ENCODE data around the gene B3GNT8. TPM values are rescaled to one million over a fixed set of nuclear protein-coding genes. Genes with fewer than 3 reads are reported as not detected.

B3GNT8 gene
- total RNA-seq, 4 donors from 2014 or later: 11.6 to 84.4 (median 35.3) TPM

DNA sequence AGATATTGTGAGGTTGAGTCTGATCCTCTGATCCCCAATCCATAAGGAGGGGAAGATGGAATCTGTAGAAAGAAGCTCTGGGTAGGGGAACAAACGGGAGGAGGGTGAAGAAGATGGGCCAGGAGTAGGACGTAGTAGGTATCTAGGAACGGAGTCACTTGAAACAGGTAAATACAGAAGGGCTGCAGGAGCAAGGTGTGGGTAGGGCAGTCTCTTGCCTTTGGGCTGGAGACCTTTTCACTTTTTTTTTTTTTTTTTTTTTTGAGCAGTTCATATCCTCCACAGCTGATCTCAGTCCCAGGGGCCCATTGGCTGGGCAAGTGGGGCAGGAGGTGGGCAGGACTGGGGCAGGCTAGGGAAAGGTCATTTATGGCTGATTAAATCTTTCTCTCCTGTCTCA lies 28.1 kb downstream of the B3GNT8 start:
- Histone ChIP-seq H3K4me3 (peak overlapping the region; percentile 83 to 100 (median 86)), H3K36me3 (peaks cover 0 to 35% (median 0%) of the 10 kb centered on the region in 3 donors), H3K27me3 (no peaks in the 10 kb centered on the region), H3K9me3 (no peaks in the 10 kb centered on the region), H3K4me1 (peaks cover 18 to 82% (median 37%) of the 10 kb centered on the region in 3 donors), H3K27ac (peak overlapping the region in 3 of 4 donors; percentile 96 to 100 (median 96))
- no peak for TF ChIP-seq POLR2A (IDR thresholded peaks at IDR 0.05)
- TF ChIP-seq CTCF (IDR thresholded peaks at IDR 0.05): no peak
- intact Hi-C loops (cut with DNase I): no loop called here
- no peak for DNase-seq
- WGBS, 2 donors: 75 to 88% methylated on average over 3 of the region's 3 CpGs

DNA sequence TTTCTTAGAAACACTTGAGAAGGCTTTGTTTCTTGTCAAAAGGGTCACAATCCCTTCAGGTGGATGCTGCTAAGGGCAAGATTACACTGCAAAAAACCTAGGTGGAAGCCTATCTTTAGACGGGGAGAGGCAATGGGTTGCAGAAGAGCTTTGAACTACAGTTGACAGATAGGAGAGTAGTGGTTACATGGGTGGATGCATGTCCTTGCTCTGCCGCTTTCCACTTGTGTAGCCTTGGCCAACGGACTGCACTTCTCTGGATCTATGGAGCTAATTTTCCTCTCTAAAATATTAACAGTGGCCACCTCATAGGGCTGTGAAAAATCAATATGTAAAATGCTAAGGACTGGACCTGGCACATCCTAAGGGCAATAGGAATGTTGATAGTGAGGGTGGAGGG lies 28.6 kb downstream of the B3GNT8 start:
- intact Hi-C loops (cut with DNase I): no loop called here

GRCh38 chr19:41398050-41398418 lies 29.1 kb downstream of the B3GNT8 start:
- TF ChIP-seq POLR2A (IDR thresholded peaks at IDR 0.05) (no peak), CTCF (IDR thresholded peaks at IDR 0.05) (no peak)
- H3K27ac ChIP-seq: peak overlapping the region; percentile 89 to 100 (median 96)
- H3K9me3 ChIP-seq: no peaks in the 10 kb centered on the region
- H3K36me3 ChIP-seq: peaks cover 0 to 37% (median 0%) of the 10 kb centered on the region in 3 donors
- H3K27me3 ChIP-seq: no peaks in the 10 kb centered on the region
- H3K4me3 ChIP-seq: peak overlapping the region; percentile 83 to 100 (median 86)
- DNase-seq: no peak
- WGBS, 2 donors: 0% methylated on average over 5 of the region's 5 CpGs
- intact Hi-C loops (cut with DNase I): no loop called here
- H3K4me1 ChIP-seq: peaks cover 18 to 71% (median 27%) of the 10 kb centered on the region in 3 donors

More for the DNA sequence above, 28.6 kb downstream of the B3GNT8 start:
- peaks cover 18 to 77% (median 33%) of the 10 kb centered on the region in 3 donors for H3K4me1 ChIP-seq
- TF ChIP-seq POLR2A (IDR thresholded peaks at IDR 0.05) (no peak), CTCF (IDR thresholded peaks at IDR 0.05) (no peak)
- H3K27me3 ChIP-seq: no peaks in the 10 kb centered on the region
- WGBS, 2 donors: 44 to 53% methylated on average over 3 of the region's 3 CpGs
- no peak for DNase-seq
- H3K36me3 ChIP-seq: peaks cover 0 to 37% (median 0%) of the 10 kb centered on the region in 3 donors
- H3K27ac ChIP-seq: peak overlapping the region in 3 of 4 donors; percentile 96 to 100 (median 96)
- H3K4me3 ChIP-seq: peak overlapping the region; percentile 83 to 100 (median 86)
- H3K9me3 ChIP-seq: no peaks in the 10 kb centered on the region

DNA sequence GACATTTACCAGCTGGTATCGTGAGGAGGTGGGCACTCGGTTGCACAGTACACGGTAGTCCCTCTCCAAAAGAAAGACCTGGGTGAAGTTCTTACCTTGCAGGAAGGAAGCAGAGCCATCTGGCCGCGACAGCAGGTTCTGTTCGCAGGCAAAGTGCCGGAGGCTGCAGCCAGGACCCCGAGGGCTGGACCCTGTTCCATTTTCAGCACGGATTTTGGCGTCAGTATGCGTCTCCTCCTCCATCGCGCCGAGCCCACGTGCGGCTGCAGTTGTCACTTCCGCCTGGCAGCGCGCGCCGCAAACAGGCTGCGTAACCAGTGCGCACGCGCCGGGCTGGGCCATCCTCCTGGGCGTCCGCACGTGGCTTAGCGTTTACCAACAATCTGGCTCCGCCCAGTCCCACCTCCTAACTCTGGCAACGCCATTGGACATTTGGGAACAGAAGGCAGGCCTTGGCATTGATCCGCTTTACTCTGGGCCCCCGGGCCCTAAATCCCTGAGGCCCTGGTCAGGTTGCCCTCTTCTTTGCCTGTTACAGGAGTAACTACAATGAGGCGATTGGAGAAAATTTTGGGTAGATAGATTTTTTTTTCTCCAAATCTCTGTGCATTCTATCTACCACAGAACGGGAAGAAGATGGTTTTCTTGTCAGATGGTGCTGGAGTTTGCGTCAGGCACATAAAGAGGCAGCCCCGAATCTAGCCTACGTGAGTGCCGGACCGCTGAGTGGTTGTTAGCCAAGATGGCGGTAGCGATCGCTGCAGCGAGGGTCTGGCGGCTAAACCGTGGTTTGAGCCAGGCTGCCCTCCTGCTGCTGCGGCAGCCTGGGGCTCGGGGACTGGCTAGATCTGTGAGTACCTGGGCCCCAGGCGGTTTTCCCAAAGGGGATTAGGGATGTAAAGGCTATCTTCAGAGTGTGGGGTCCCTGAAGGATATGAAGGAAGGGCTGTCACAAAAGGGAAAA lies 29.8 kb downstream of the B3GNT8 start, which contains the start of the genes BCKDHA and EXOSC5:
Gene BCKDHA (plus strand): TSS at position 733 of the 964 bp plus-strand sequence. CDS start 10 bp downstream, at position 743.
Gene EXOSC5 (minus strand): TSS at position 274 of the 964 bp plus-strand sequence. CDS start 31 bp downstream, at position 243.
- H3K36me3 ChIP-seq: peaks cover 0 to 39% (median 0%) of the 10 kb centered on the region in 3 donors
- no peaks in the 10 kb centered on the region for H3K9me3 ChIP-seq
- TF ChIP-seq CTCF (IDR thresholded peaks at IDR 0.05) (peak in 2 of 6 experiments; percentile 9 to 26), POLR2A (IDR thresholded peaks at IDR 0.05) (peak in 3 of 4 donors; percentile 49 to 70 (median 68))
- peaks cover 18 to 65% (median 23%) of the 10 kb centered on the region in 3 donors for H3K4me1 ChIP-seq
- intact Hi-C loops (cut with DNase I): no loop called here
- 0% methylated on average over 17 to 26 of the region's 50 CpGs for WGBS, 2 donors
- no peaks in the 10 kb centered on the region for H3K27me3 ChIP-seq
- H3K27ac ChIP-seq: peak within 1 kb of the TSS; percentile 89 to 100 (median 96)
- peak; percentile 94 for DNase-seq
- H3K4me3 ChIP-seq: peak within 1 kb of the TSS; percentile 83 to 100 (median 86)

DNA sequence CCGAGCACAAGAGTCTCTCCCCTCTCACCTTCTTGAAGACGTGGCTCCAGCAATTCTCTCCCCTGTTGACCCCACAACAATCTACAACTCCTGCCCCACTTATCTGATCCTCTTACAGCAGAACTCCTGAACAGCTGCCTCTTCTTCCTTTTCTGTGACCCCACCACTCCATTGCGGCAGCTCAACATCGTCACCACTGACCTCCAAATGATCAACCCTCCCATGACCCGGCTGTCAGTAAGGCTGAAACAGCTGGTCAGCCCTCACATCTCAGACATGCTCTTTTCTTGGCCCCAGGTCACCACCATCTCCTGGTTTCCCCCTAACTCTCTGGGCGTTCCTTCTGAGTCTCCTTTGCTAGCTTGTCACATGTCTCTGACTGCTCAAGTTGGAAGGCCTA lies 31.8 kb downstream of the B3GNT8 start:
- no peaks in the 10 kb centered on the region for H3K9me3 ChIP-seq
- 63 to 68% methylated on average over 6 of the region's 6 CpGs for WGBS, 2 donors
- peaks cover 6 to 39% (median 14%) of the 10 kb centered on the region in 3 donors for H3K36me3 ChIP-seq
- peaks cover 18 to 44% (median 19%) of the 10 kb centered on the region in 3 donors for H3K4me1 ChIP-seq
- TF ChIP-seq POLR2A (IDR thresholded peaks at IDR 0.05): no peak
- no peak for TF ChIP-seq CTCF (IDR thresholded peaks at IDR 0.05)
- H3K4me3 ChIP-seq: no peak overlapping the region
- no peak for DNase-seq
- H3K27ac ChIP-seq: no peak overlapping the region
- H3K27me3 ChIP-seq: no peaks in the 10 kb centered on the region
- intact Hi-C loops (cut with DNase I): no loop called here

Measured in esophagus squamous epithelium (tissue), 5 donors.